Adrenal gland (tissue), 5 donors: ENCODE results near the gene GRID1.

Experiments used
- POLR2A ChIP-seq, 2 donors: fragments of 450-650 bp; IDR thresholded peaks; one replicate each; pipeline ENCODE4 v1.6.1; 2017; ENCODE audit warnings: antibody characterized with exemption in 2 of 2, mild to moderate bottlenecking in 2 of 2, moderate library complexity in 1 of 2
- TF ChIP-seq, protein P1 (sequence below), 6 experiments: fragments of 450-650 bp in 4 of 6; fragments of 200-600 bp in 2 of 6; sonication (generic) in 1 of 6; IDR thresholded peaks; 1 replicate in 5 of 6; 2 replicates in 1 of 6; pipeline versions ENCODE4 v1.5.1 to v1.8.0; 2016 to 2021; ENCODE audit warnings: antibody characterized with exemption in 6 of 6, mild to moderate bottlenecking in 2 of 6, moderate library complexity in 1 of 6
- donor health status: DM: no; HTN: no; CAD: no.

DNA sequence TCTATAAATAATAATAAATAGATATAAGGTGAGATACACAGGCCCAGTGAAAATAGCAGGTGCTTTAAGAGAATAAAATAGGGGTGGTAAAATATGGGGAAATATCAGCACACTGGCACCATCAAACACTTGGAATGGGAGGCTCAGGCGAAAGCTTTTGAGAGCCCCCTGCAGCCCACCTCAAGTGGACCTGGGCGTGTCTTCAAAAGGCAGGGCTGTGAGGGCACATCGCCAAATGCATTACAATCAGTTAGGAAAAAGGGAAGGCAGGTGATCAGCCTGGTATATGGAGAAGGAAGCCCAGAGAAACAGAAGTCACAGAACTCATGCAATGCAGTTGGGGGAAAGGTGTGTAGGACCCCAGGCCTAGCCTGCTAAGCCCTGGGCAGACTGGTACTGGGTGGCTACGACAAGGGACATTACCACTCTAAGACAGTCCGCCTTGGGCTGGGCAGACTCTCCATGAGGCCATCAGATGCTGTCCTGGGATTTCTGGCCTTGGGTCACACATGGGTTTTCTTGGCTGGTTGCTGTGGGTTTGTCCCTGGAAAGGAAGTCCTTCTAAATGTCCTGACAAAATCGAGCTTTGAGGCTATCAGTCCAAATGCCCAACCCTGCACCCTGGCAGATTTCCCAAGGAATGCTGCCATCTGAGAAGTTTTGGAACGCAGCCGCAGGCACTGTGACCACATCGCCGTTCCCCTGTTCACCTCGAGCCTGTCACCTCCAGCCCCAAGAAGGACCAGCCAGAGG, 330.6 kb downstream of the GRID1 start:
- TF ChIP-seq POLR2A (IDR thresholded peaks at IDR 0.05), result no peak
- TF ChIP-seq, protein P1, sequence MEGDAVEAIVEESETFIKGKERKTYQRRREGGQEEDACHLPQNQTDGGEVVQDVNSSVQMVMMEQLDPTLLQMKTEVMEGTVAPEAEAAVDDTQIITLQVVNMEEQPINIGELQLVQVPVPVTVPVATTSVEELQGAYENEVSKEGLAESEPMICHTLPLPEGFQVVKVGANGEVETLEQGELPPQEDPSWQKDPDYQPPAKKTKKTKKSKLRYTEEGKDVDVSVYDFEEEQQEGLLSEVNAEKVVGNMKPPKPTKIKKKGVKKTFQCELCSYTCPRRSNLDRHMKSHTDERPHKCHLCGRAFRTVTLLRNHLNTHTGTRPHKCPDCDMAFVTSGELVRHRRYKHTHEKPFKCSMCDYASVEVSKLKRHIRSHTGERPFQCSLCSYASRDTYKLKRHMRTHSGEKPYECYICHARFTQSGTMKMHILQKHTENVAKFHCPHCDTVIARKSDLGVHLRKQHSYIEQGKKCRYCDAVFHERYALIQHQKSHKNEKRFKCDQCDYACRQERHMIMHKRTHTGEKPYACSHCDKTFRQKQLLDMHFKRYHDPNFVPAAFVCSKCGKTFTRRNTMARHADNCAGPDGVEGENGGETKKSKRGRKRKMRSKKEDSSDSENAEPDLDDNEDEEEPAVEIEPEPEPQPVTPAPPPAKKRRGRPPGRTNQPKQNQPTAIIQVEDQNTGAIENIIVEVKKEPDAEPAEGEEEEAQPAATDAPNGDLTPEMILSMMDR (IDR thresholded peaks at IDR 0.05), result no peak
